ENCODE data around the gene LRP2BP.
"Not testable (repeated sequence)": the region's sequence is repeated elsewhere in the genome, so short reads cannot be mapped to it uniquely, and the experiment has no call there.

The LRP2BP gene

DNA sequence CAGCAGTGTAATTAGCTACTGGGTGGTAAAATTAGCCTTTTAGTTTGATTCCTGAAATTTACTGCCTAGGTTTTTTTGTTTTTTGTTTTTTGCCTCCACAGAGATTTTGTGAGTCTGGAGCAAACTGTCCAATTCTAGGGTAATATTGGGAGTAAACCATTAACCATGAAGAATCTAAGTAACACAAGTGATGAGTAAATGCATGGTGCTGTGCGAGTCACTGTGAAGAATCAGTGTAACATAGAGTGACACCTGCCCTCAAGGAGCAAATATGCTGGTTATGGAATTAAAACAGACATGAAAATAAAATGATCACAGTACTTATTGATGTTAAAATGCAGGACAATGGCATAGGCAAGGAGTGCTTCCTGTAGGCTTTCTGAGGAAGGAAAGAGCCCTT, 60.1 kb downstream of the LRP2BP start:
- no peak for TF ChIP-seq CTCF (IDR thresholded peaks at IDR 0.05; ENCODE audit: control insufficient read depth, extremely low read depth, insufficient read depth)
- DNase-seq (ENCODE audit: low read depth), result no peak
- no peak overlapping the region for H3K4me3 ChIP-seq (ENCODE audit: low read depth, low read length)

GRCh38 chr4:185334326-185334725, 61.4 kb downstream of the LRP2BP start:
- DNase-seq (ENCODE audit: low read depth), result no peak
- no peak overlapping the region for H3K4me3 ChIP-seq (ENCODE audit: low read depth, low read length)
- no peak for TF ChIP-seq CTCF (IDR thresholded peaks at IDR 0.05; ENCODE audit: control insufficient read depth, extremely low read depth, insufficient read depth)

- H3K4me3 ChIP-seq (ENCODE audit: low read depth, low read length), result no peak overlapping the region
- DNase-seq (ENCODE audit: low read depth), result no peak
- no peak for TF ChIP-seq CTCF (IDR thresholded peaks at IDR 0.05; ENCODE audit: control insufficient read depth, extremely low read depth, insufficient read depth)
These were observed 62.9 kb downstream of the LRP2BP start for GRCh38 chr4:185332575-185333464.

GRCh38 chr4:185329879-185330510, 65.7 kb downstream of the LRP2BP start:
- not testable (repeated sequence) for H3K4me3 ChIP-seq (ENCODE audit: low read depth, low read length); DNase-seq (ENCODE audit: low read depth)

DNA sequence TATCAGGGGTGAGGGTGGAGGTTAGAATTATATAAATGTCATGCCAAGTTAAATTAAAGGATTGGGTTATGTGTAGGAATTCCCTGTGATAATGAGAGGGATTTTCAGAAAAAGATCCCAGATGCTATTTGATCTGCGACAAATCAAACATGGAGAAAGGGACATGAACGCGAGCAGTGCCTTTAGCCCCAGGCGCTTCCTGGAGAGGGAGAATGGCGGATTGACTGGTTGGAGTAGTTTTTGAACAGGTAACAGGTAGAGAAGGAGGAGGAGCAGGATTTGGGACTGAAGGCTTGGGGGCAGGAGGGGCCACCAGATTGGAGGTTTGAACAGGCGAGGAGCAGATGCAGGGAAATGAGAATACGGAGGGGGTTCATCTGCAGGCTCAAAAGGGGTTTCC, 67.1 kb downstream of the LRP2BP start:
- TF ChIP-seq CTCF (IDR thresholded peaks at IDR 0.05; ENCODE audit: control insufficient read depth, extremely low read depth, insufficient read depth), result no peak
- DNase-seq (ENCODE audit: low read depth), result no peak

GRCh38 chr4:185325721-185326120, 70.0 kb downstream of the LRP2BP start:
- peak; percentile 86 for DNase-seq (ENCODE audit: low read depth)
- not testable (repeated sequence) for H3K4me3 ChIP-seq (ENCODE audit: low read depth, low read length)

More for the DNA sequence above, 67.1 kb downstream of the LRP2BP start:
- H3K4me3 ChIP-seq (ENCODE audit: low read depth, low read length), result no peak overlapping the region

DNA sequence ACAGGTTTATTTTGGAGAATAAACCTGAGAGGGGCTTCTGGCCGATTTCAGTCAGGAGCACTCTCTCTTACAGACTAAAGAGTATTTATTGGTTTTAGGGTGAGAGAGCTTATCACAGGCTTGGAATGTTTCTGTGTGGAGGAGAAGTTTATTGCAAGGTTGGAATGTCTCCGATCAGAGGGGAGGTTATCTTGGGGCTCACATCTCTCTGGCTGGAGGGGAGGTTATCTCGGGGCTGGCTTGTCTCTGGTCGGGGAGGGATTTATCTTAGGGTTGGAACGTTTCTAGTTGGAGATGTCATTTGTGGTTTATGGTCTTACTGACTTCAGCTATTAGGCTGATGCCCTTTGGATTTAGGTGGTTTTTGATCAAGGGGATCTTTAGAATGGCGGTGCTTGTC, 71.4 kb downstream of the LRP2BP start:
- H3K4me3 ChIP-seq (ENCODE audit: low read depth, low read length); DNase-seq (ENCODE audit: low read depth): not testable (repeated sequence)

DNA sequence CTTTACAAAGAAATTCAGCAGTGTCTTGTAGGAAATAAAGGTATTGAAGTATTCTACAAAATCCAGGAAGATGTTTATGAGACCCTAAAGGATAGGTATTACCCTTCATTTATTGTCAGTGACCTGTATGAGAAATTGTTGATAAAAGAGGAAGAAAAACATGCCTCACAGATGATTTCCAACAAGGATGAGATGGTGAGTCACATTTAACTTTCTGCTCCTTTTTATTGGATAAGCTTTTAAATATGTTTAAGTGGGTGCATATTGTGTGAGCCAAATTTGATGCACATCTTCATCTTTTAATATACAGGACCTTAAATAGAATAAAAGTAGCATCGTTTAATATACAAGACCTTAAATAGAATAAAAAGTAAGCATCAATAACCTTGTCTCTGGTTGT, 72.1 kb downstream of the LRP2BP start:
- TF ChIP-seq CTCF (IDR thresholded peaks at IDR 0.05; ENCODE audit: control insufficient read depth, extremely low read depth, insufficient read depth), result no peak
- H3K4me3 ChIP-seq (ENCODE audit: low read depth, low read length), result no peak overlapping the region
- no peak for DNase-seq (ENCODE audit: low read depth)

Data from LNCaP clone FGC (cell line).